ENCODE data around the gene LRIG1.

LRIG1 gene

GRCh38 chr3:66532160-66532587 lies 31.4 kb upstream of the LRIG1 start:
- H3K4me2 ChIP-seq (ENCODE audit: low read length): no peak overlapping the region
- H3K4me3 ChIP-seq (ENCODE audit: low read length): no peak overlapping the region
- no peaks in the 10 kb centered on the region for H3K9me3 ChIP-seq (ENCODE audit: control insufficient read depth, insufficient read depth, low read length)
- no peaks in the 10 kb centered on the region for H4K20me1 ChIP-seq (ENCODE audit: control insufficient read depth, insufficient read depth, low read depth, low read length)
- peaks cover 6% of the 10 kb centered on the region for H3K4me1 ChIP-seq (ENCODE audit: control insufficient read depth, low read length)
- TF ChIP-seq EZH2phosphoT487 (IDR thresholded peaks at IDR 0.05; ENCODE audit: borderline replicate concordance, low read length) (no peak), CTCF (IDR thresholded peaks at IDR 0.05; ENCODE audit: low read depth, low read length, poor library complexity, severe bottlenecking) (no peak)
- H3K9me2 ChIP-seq (replicated peaks; ENCODE audit: control insufficient read depth, low read length): no peaks in the 10 kb centered on the region
- H3F3A ChIP-seq (ENCODE audit: control insufficient read depth, insufficient read depth): no peaks in the 10 kb centered on the region
- H3K36me3 ChIP-seq (ENCODE audit: control insufficient read depth, low read length): no peaks in the 10 kb centered on the region
- no peaks in the 10 kb centered on the region for H3K79me2 ChIP-seq (ENCODE audit: control insufficient read depth, low read length)
- no peaks in the 10 kb centered on the region for H3K27me3 ChIP-seq (ENCODE audit: control insufficient read depth, low read length)
- no peak overlapping the region for H3K27ac ChIP-seq (ENCODE audit: low read depth, low read length)

- H3F3A ChIP-seq (ENCODE audit: control insufficient read depth, insufficient read depth): no peaks in the 10 kb centered on the region
- H3K27me3 ChIP-seq (ENCODE audit: control insufficient read depth, low read length): no peaks in the 10 kb centered on the region
- H4K20me1 ChIP-seq (ENCODE audit: control insufficient read depth, insufficient read depth, low read depth, low read length): no peaks in the 10 kb centered on the region
- no peak overlapping the region for H3K27ac ChIP-seq (ENCODE audit: low read depth, low read length)
- TF ChIP-seq CTCF (IDR thresholded peaks at IDR 0.05; ENCODE audit: low read depth, low read length, poor library complexity, severe bottlenecking): no peak
- no peak for TF ChIP-seq EZH2phosphoT487 (IDR thresholded peaks at IDR 0.05; ENCODE audit: borderline replicate concordance, low read length)
- no peaks in the 10 kb centered on the region for H3K9me2 ChIP-seq (replicated peaks; ENCODE audit: control insufficient read depth, low read length)
- H3K9me3 ChIP-seq (ENCODE audit: control insufficient read depth, insufficient read depth, low read length): no peaks in the 10 kb centered on the region
- H3K4me3 ChIP-seq (ENCODE audit: low read length): no peak overlapping the region
- no peaks in the 10 kb centered on the region for H3K36me3 ChIP-seq (ENCODE audit: control insufficient read depth, low read length)
- H3K79me2 ChIP-seq (ENCODE audit: control insufficient read depth, low read length): no peaks in the 10 kb centered on the region
- no peak overlapping the region for H3K4me2 ChIP-seq (ENCODE audit: low read length)
- peaks cover 6% of the 10 kb centered on the region for H3K4me1 ChIP-seq (ENCODE audit: control insufficient read depth, low read length)
Observed at GRCh38 chr3:66531256-66531655, 30.4 kb upstream of the LRIG1 start.

GRCh38 chr3:66527246-66527645 lies 26.4 kb upstream of the LRIG1 start:
- Histone ChIP-seq H3K36me3 (ENCODE audit: control insufficient read depth, low read length) (no peaks in the 10 kb centered on the region), H3K4me2 (ENCODE audit: low read length) (no peak overlapping the region), H3K9me2 (replicated peaks; ENCODE audit: control insufficient read depth, low read length) (no peaks in the 10 kb centered on the region), H3K4me3 (ENCODE audit: low read length) (no peak overlapping the region), H3K27ac (ENCODE audit: low read depth, low read length) (no peak overlapping the region), H3K9me3 (ENCODE audit: control insufficient read depth, insufficient read depth, low read length) (no peaks in the 10 kb centered on the region), H3F3A (ENCODE audit: control insufficient read depth, insufficient read depth) (no peaks in the 10 kb centered on the region), H4K20me1 (ENCODE audit: control insufficient read depth, insufficient read depth, low read depth, low read length) (no peaks in the 10 kb centered on the region; the same call in 1 of the 2 replicates), H3K27me3 (ENCODE audit: control insufficient read depth, low read length) (peaks cover 4% of the 10 kb centered on the region; the same call in 1 of the 2 replicates), H3K79me2 (ENCODE audit: control insufficient read depth, low read length) (no peaks in the 10 kb centered on the region), H3K4me1 (ENCODE audit: control insufficient read depth, low read length) (no peaks in the 10 kb centered on the region)
- no peak for TF ChIP-seq EZH2phosphoT487 (IDR thresholded peaks at IDR 0.05; ENCODE audit: borderline replicate concordance, low read length)
- no peak for TF ChIP-seq CTCF (IDR thresholded peaks at IDR 0.05; ENCODE audit: low read depth, low read length, poor library complexity, severe bottlenecking)
